ENCODE measurements around the gene CPVL. TPM values are rescaled to one million over a fixed set of nuclear protein-coding genes. Genes with fewer than 3 reads are reported as not detected.

Gene CPVL
- total RNA-seq, 1 experiment from 2014 or later = 26.9 TPM

GRCh38 chr7:28998105-28998504 is 148.2 kb downstream of the CPVL start:
- TF ChIP-seq CTCF (conservative IDR thresholded peaks at IDR 0.05) = no peak
- Mint-ChIP-seq H3K9me3 (peaks cover 2 to 7% of the 10 kb centered on the region in 2 experiments; a peak in 3 of 5 replicates), H3K27me3 (ENCODE audit: low read depth) (no peaks in the 10 kb centered on the region), H3K36me3 (ENCODE audit: insufficient read depth in 1 of 3, low read depth in 3 of 3) (peaks cover 0 to 7% (median 1%) of the 10 kb centered on the region in 3 experiments; a peak in 3 of 7 replicates), H3K4me3 (no peak overlapping the region), H3K4me1 (peaks cover 23 to 31% of the 10 kb centered on the region in 2 experiments), H3K27ac (peak overlapping the region in 1 of 3 experiments; percentile 76; a peak in 2 of 7 replicates)
- Histone ChIP-seq H3K9me3 (ENCODE audit: control insufficient read depth, low read depth, low read length) (no peaks in the 10 kb centered on the region), H4K91ac (ENCODE audit: insufficient read length, low read depth, low read length) (no peak overlapping the region), H3K4me2 (ENCODE audit: insufficient read depth, insufficient read length, low read length) (no peak overlapping the region), H3K79me2 (ENCODE audit: insufficient read depth, low read length) (no peaks in the 10 kb centered on the region), H4K20me1 (ENCODE audit: control insufficient read depth, insufficient read depth, insufficient read length) (no peaks in the 10 kb centered on the region), H2BK15ac (ENCODE audit: low read depth, low read length) (no peak overlapping the region), H3K27ac (ENCODE audit: insufficient read length, low read depth, low read length) (no peak overlapping the region), H3K9ac (ENCODE audit: extremely low read depth, insufficient read length, low read length) (no peak overlapping the region), H3K23me2 (ENCODE audit: insufficient read length, low read depth, low read length, poor library complexity, severe bottlenecking) (no peaks in the 10 kb centered on the region), H2BK12ac (ENCODE audit: insufficient read length, low read depth, low read length) (no peak overlapping the region), H4K5ac (ENCODE audit: insufficient read length, low read depth, low read length) (no peak overlapping the region), H2BK20ac (ENCODE audit: low read depth, low read length, poor library complexity, severe bottlenecking) (no peak overlapping the region), H2AFZ (ENCODE audit: low read length) (no peak overlapping the region), H3K14ac (ENCODE audit: insufficient read depth, low read length) (no peak overlapping the region), H3K4me1 (ENCODE audit: insufficient read depth, low read length) (peaks cover 8% of the 10 kb centered on the region; the same call in 1 of the 2 replicates), H3K23ac (ENCODE audit: insufficient read length, low read depth, low read length) (no peak overlapping the region), H3K56ac (ENCODE audit: insufficient read length, low read depth, low read length) (no peak overlapping the region), H3K27me3 (ENCODE audit: insufficient read depth, low read length) (no peaks in the 10 kb centered on the region), H3K4ac (ENCODE audit: low read depth, low read length) (no peak overlapping the region), H3K79me1 (ENCODE audit: insufficient read depth, low read depth, low read length, poor library complexity, severe bottlenecking) (no peaks in the 10 kb centered on the region), H2BK120ac (ENCODE audit: low read depth, low read length, poor library complexity, severe bottlenecking) (no peak overlapping the region), H3K18ac (ENCODE audit: insufficient read length, low read depth, low read length) (no peak overlapping the region), H4K8ac (replicated peaks; ENCODE audit: insufficient read length, low read depth, low read length) (no peak overlapping the region), H3T11ph (ENCODE audit: low read length) (no peak overlapping the region), H2BK5ac (ENCODE audit: insufficient read length, low read length) (no peak overlapping the region), H2AK5ac (ENCODE audit: insufficient read length, low read length) (no peak overlapping the region)
- WGBS (ENCODE audit: extremely low coverage, insufficient read length, low lambda C conversion rate) = no CpG with 5 or more reads among the region's 4 CpGs
- DNase-seq = no peak

All from H9 (cell line).